Measurements from ENCODE around the gene PIM1. TPM values are rescaled to one million over a fixed set of nuclear protein-coding genes. Genes with fewer than 3 reads are reported as not detected.

PIM1 gene
- total and polyA plus RNA-seq, 12 donors, result 2.8 to 36.6 (median 19.3) TPM

DNA sequence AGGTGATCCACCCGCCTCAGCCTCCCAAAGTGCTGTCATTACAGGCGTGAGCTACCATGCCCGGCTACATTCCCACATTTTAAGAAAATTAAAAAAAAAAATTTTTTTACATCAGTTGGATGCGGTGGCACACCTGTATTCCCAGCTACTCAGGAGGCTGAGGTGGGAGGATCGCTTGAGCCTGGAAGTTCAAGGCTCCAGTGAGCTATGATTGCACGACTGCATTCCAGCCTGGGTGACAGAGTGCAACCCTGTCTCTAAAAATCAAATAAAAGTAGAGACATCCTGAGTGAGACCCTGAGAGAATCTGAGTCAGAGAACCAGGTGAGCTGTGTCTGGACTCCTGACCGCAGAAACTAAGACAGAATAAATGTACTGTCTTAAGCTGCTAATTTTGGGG is 38.8 kb downstream of the PIM1 start:
- WGBS, 4 donors, result 81 to 90% (median 82%) methylated on average over 7 of the region's 7 CpGs
- H3K4me3 ChIP-seq, result no peak overlapping the region
- DNase-seq, result peak in 1 of 7 donors; percentile 28
- H3K27me3 ChIP-seq, result no peaks in the 10 kb centered on the region
- intact Hi-C loops (cut with DNase I), result loop anchor here (2.0 to 10.0 kb wide), 2 partner anchors 184 to 188 kb away; no protein-coding TSS in a partner anchor
- H3K9me3 ChIP-seq (replicated peaks in 1 of 3), result no peaks in the 10 kb centered on the region
- H3K36me3 ChIP-seq (replicated peaks in 1 of 2), result no peaks in the 10 kb centered on the region
- H3K4me1 ChIP-seq (replicated peaks in 1 of 2), result peaks cover 0 to 8% of the 10 kb centered on the region in 2 donors
- TF ChIP-seq, protein P1, sequence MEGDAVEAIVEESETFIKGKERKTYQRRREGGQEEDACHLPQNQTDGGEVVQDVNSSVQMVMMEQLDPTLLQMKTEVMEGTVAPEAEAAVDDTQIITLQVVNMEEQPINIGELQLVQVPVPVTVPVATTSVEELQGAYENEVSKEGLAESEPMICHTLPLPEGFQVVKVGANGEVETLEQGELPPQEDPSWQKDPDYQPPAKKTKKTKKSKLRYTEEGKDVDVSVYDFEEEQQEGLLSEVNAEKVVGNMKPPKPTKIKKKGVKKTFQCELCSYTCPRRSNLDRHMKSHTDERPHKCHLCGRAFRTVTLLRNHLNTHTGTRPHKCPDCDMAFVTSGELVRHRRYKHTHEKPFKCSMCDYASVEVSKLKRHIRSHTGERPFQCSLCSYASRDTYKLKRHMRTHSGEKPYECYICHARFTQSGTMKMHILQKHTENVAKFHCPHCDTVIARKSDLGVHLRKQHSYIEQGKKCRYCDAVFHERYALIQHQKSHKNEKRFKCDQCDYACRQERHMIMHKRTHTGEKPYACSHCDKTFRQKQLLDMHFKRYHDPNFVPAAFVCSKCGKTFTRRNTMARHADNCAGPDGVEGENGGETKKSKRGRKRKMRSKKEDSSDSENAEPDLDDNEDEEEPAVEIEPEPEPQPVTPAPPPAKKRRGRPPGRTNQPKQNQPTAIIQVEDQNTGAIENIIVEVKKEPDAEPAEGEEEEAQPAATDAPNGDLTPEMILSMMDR (IDR thresholded peaks at IDR 0.05), result no peak
- TF ChIP-seq POLR2A (IDR thresholded peaks at IDR 0.05), result no peak
- no peak overlapping the region for H3K27ac ChIP-seq

DNA sequence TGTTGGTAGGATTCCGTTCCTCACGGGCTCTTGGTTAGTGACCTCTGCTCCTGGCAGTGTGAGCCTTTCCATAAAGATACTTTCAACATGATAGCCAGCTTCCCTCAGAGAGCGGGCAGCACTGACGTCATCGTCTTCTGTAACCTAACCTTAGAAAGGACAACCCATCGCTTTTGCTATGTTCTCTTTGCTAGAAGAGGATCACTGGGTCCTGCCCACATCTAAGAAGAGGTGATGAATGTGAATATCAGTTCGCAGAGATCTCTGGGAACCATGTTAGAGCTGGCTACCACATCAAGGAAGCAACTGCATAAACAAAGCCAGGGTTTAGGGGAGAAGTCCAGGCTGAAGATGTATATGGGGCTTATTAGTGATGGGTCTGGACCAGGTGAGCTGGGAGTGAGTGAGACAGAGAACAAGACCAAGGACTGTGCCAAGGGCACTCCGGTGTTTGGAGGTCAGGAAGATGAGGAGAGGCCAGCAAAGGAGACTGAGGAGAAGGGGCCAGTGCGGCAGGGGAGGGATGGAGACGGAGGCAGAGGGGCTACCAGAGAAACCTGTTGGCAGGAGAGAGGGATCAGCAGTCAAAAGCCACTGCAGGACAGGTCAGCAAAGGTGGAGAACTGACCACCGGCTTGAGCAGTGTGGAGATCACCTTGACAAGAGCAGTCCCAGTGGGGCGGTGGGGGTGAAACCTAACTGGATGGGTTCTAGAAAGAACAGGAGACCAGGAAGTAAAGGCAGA is 39.7 kb downstream of the PIM1 start:
- intact Hi-C loops (cut with DNase I), result loop anchor here (2.0 to 10.0 kb wide), 3 partner anchors 185 to 442 kb away; no protein-coding TSS in a partner anchor
- Histone ChIP-seq H3K9me3 (replicated peaks in 1 of 3) (no peaks in the 10 kb centered on the region), H3K4me3 (no peak overlapping the region), H3K36me3 (replicated peaks in 1 of 2) (no peaks in the 10 kb centered on the region), H3K27ac (no peak overlapping the region), H3K27me3 (no peaks in the 10 kb centered on the region), H3K4me1 (replicated peaks in 1 of 2) (peaks cover 0 to 8% of the 10 kb centered on the region in 2 donors)
- TF ChIP-seq, protein P1 (IDR thresholded peaks at IDR 0.05), result no peak
- TF ChIP-seq POLR2A (IDR thresholded peaks at IDR 0.05), result no peak
- peak in 1 of 7 donors; percentile 49 for DNase-seq
- 69 to 81% (median 75%) methylated on average over 12 of the region's 12 CpGs for WGBS, 4 donors

DNA sequence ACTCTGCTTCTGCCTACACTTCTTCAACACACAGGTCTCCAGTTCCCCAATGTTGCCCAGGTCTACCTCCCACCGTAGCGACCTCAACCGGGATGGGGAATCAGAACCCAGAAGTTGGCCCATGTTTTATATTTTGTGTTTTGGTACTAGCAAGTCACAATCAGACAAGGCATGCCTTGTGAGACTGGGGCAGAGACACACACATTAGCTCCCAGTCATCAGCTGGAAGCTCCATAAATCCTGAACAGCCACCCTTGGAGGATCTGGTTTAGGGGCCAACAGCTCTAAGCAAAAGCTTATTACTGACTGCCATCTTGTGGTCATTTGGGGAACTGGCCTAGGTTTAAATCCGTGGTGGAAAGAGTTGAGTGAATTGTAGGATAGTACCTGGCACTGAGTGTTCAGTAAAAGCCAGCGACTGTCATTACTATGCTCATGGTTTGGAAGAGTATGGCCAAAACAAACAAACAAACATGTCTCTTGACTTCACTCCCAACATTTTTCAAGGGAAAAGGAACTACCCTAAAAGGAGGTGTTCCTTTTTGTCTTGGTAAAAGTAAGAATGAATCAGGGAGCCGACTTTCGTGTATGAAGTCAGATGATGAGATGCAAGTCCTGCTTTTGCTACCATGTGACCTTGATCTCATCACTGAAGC is 40.5 kb downstream of the PIM1 start:
- no peaks in the 10 kb centered on the region for H3K9me3 ChIP-seq (replicated peaks in 1 of 3)
- no peak overlapping the region for H3K4me3 ChIP-seq
- TF ChIP-seq, protein P1 (IDR thresholded peaks at IDR 0.05), result peak; percentile 82 to 99 (median 97)
- no peak for TF ChIP-seq POLR2A (IDR thresholded peaks at IDR 0.05)
- H3K27me3 ChIP-seq, result no peaks in the 10 kb centered on the region
- intact Hi-C loops (cut with DNase I), result loop anchor here in 1 of 2 donors (5.0 kb wide), 1 partner anchor 443 kb away; no protein-coding TSS in a partner anchor
- 48 to 57% (median 51%) methylated on average over 7 of the region's 7 CpGs for WGBS, 4 donors
- H3K27ac ChIP-seq, result no peak overlapping the region
- H3K4me1 ChIP-seq (replicated peaks in 1 of 2), result peaks cover 0 to 8% of the 10 kb centered on the region in 2 donors
- DNase-seq, result peak; percentile 76 to 94 (median 85)
- no peaks in the 10 kb centered on the region for H3K36me3 ChIP-seq (replicated peaks in 1 of 2)

DNA sequence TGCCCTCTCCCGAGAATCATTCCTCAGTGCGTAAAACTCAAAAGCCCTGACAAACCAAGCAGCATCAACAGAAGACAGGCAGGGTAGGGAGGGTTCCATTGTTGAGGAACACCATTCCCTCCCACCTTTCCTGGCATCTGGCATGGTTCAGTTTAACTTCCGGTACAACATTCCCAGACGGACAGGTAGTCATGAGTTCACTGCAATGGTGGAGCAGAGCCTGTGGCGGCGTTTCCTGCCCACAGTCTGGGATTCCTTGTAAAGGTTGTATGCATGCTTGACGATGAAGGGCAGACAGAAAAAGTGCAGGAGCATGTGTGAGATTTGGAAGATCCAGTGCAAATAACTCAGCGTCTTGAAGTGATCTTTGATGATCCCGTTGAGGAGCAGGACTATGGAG is 42.3 kb downstream of the PIM1 start:
- peaks cover 0 to 8% of the 10 kb centered on the region in 2 donors for H3K4me1 ChIP-seq (replicated peaks in 1 of 2)
- intact Hi-C loops (cut with DNase I), result loop anchor here in 1 of 2 donors (5.0 kb wide), 1 partner anchor 445 kb away; no protein-coding TSS in a partner anchor
- TF ChIP-seq, protein P1 (IDR thresholded peaks at IDR 0.05), result no peak
- TF ChIP-seq POLR2A (IDR thresholded peaks at IDR 0.05), result no peak
- no peak overlapping the region for H3K27ac ChIP-seq
- no peaks in the 10 kb centered on the region for H3K27me3 ChIP-seq
- WGBS, 4 donors, result 83 to 92% (median 86%) methylated on average over 9 of the region's 9 CpGs
- DNase-seq, result peak in 1 of 7 donors; percentile 48
- no peak overlapping the region for H3K4me3 ChIP-seq
- no peaks in the 10 kb centered on the region for H3K36me3 ChIP-seq (replicated peaks in 1 of 2)
- no peaks in the 10 kb centered on the region for H3K9me3 ChIP-seq (replicated peaks in 1 of 3)
